HUES64 (cell line): ENCODE data around the gene USP21.

Experiments
- H3K27ac ChIP-seq: 2 replicates; pipeline ENCODE4 v1.7.0; 2013; ENCODE audit warnings: low read depth, low read length, inconsistent platforms
- H3K27me3 ChIP-seq: 2 replicates; pipeline ENCODE4 v1.6.1; 2013; ENCODE audit warnings: mild to moderate bottlenecking, low read length; ENCODE audit not compliant: insufficient read depth
- H3K36me3 ChIP-seq: 2 replicates; pipeline ENCODE4 v1.6.1; 2013; ENCODE audit warnings: mild to moderate bottlenecking, low read length; ENCODE audit not compliant: insufficient read depth
- H3K4me1 ChIP-seq: 2 replicates; pipeline ENCODE4 v1.6.1; 2013; ENCODE audit warnings: mild to moderate bottlenecking, low read length, moderate library complexity; ENCODE audit not compliant: insufficient read depth
- H3K4me3 ChIP-seq: 2 replicates; pipeline ENCODE4 v1.5.1; 2013; ENCODE audit warnings: mild to moderate bottlenecking, low read length, moderate library complexity
- H3K9ac ChIP-seq: 2 replicates; pipeline ENCODE4 v1.6.1; 2013; ENCODE audit warnings: mild to moderate bottlenecking, low read depth, low read length
- H3K9me3 ChIP-seq: 2 replicates; pipeline ENCODE4 v1.6.1; 2013; ENCODE audit warnings: low read depth, low read length; ENCODE audit not compliant: insufficient read depth
- WGBS: fragments of 150-250, 120-280 bp; methylation state at CpG from one replicate; pipeline ENCODE4 v1.1.7; 2013; ENCODE audit warnings: missing lambda C conversion rate; 5-methylcytosine and 5-hydroxymethylcytosine counted together

USP21 gene

DNA sequence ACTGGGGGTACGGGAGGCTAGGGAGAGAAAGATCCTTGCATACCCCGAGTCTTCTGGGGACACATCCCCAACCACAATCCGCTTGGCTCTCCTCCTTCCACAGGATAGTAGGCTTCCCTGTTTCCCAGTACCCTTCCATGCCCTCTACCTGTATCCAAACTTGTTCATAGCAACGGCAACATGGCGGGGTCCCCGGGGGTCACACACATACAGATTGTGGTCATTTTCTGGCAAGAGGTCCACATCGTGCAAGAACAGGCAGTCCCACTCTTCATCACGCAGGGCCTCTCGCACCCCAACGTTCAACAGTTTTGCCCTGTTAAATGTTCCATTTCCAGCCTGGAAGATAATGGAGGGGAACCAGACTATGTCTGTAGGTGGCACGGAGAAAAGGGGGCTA, 14.4 kb downstream of the USP21 start:
- 94% methylated on average over 11 of the region's 11 CpGs for WGBS
- H3K9ac ChIP-seq = no peak overlapping the region
- H3K27me3 ChIP-seq = no peaks in the 10 kb centered on the region
- peaks cover 8% of the 10 kb centered on the region; the same call in 1 of the 2 replicates for H3K4me1 ChIP-seq
- H3K36me3 ChIP-seq = peaks cover 63% of the 10 kb centered on the region
- no peak overlapping the region for H3K27ac ChIP-seq
- H3K4me3 ChIP-seq = no peak overlapping the region
- no peaks in the 10 kb centered on the region for H3K9me3 ChIP-seq

DNA sequence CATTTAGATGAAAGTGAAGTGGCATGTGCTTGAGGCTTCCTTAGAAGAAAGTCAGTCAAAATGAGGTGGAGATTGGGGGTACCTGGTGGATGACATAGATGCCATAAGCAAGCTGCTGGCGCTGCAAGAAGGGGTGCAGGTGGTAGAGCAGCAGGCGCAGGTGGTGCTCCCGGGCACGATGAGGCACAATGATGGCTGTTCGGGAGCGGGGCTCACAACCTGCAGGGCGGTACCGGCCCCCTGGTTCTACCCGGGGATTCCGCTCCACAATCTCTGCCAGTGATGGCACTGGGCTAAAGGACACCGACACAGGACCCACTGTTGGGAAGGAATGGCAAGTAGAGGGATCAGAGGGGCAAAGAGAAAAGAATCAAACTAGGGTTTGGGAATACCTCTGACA, 15.6 kb downstream of the USP21 start:
- peaks cover 53% of the 10 kb centered on the region for H3K36me3 ChIP-seq
- no peaks in the 10 kb centered on the region for H3K27me3 ChIP-seq
- 96% methylated on average over 11 of the region's 11 CpGs for WGBS
- no peaks in the 10 kb centered on the region for H3K9me3 ChIP-seq
- peaks cover 8% of the 10 kb centered on the region; the same call in 1 of the 2 replicates for H3K4me1 ChIP-seq
- H3K4me3 ChIP-seq = no peak overlapping the region
- no peak overlapping the region for H3K9ac ChIP-seq
- H3K27ac ChIP-seq = no peak overlapping the region

- Histone ChIP-seq H3K9me3 (no peaks in the 10 kb centered on the region), H3K4me3 (peak overlapping the region; percentile 87; the same call in 1 of the 2 replicates), H3K27me3 (no peaks in the 10 kb centered on the region), H3K4me1 (peaks cover 8% of the 10 kb centered on the region; the same call in 1 of the 2 replicates), H3K27ac (no peak overlapping the region), H3K36me3 (peaks cover 45% of the 10 kb centered on the region), H3K9ac (no peak overlapping the region)
- WGBS = 91% methylated on average over 10 of the region's 10 CpGs
Measured at GRCh38 chr1:161175771-161176453, 16.6 kb downstream of the USP21 start.

DNA sequence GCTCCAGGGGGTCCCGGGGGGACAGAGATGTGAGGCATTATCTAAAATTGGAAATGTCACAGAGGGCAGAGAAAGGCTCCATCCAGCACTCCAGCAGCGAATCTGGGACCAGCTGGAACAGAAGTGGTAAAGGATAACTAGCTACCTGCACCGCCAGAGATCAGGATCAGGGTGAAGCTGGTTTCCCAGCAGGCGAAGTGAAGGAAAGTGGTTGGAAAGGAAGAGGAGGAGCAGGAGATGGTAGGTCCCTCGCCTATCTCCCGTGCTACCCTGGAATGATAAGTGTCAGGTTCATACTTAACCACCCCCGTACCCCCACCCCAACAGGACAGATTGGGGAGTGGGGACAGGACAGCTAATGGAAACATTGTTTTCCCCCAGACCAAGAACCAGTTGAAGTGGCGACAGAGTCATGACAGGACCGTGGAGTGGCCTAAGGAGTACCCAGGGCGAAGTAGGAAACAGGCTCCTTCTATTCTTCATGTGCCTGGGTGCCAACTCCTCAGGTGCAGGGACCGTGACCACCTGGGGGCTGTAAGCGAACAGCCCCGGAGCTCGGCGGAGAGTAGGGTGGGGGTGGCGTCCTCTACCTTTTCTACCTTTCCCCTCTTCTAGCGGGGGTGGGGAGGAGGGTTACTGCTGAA, 17.3 kb downstream of the USP21 start:
- Histone ChIP-seq H3K4me1 (peaks cover 8% of the 10 kb centered on the region; the same call in 1 of the 2 replicates), H3K9me3 (no peaks in the 10 kb centered on the region), H3K4me3 (peak overlapping the region; percentile 87), H3K36me3 (peaks cover 38% of the 10 kb centered on the region), H3K9ac (peak overlapping the region; percentile 86), H3K27ac (no peak overlapping the region; the same call in 1 of the 2 replicates), H3K27me3 (no peaks in the 10 kb centered on the region)
- WGBS = 35% methylated on average over 12 of the region's 17 CpGs

DNA sequence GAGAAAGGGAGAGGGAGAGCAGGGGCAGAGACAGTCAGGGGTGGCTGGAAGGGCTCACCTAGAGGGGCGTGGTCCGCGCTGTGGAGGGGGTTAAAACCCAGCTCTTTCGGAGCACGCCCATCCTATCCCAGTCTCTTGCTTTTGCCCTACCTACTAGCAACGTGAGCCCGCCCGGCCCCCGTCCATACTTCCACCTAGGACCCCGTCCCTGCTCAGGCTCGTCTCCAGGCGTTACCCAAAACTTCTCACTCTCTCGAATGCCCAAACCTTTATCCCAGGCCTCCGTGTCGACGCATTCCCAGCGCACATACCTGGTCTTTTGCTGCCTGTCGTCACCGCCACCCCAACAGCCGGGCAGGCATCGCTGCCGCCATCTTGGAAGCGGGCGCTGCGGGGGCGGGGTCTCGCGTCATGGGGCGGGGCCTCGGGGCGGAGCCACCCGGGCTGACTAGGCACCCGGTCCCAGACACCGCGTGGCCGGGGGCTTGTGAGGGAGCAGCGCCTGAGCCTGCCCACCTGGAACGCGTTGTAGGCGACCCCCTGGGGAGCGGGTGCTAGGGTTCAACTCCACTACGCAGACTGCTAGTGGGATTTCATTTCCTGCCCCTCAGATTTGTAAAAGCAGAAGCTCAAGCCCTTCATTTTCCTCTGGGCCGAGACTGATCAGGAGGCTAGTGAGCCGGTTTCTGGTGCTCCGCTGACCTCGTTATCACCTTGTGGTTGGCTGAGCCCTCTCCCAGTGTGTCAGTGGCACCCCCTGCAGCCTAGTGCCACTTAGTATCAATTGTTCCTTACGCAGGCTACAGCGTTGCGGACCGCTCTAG, 18.0 kb downstream of the USP21 start, which contains the start of gene B4GALT3:
Gene B4GALT3 (minus strand): TSS at position 396 of the 824 bp plus-strand sequence. CDS start 1,447 bp downstream, outside the sequence.
- under 1% methylated on average over 50 of the region's 50 CpGs for WGBS
- Histone ChIP-seq H3K9ac (peak within 1 kb of the TSS; percentile 86), H3K36me3 (peaks cover 31% of the 10 kb centered on the region), H3K27ac (peak within 1 kb of the TSS; percentile 85), H3K9me3 (no peaks in the 10 kb centered on the region), H3K4me3 (peak within 1 kb of the TSS; percentile 87), H3K27me3 (no peaks in the 10 kb centered on the region), H3K4me1 (peaks cover 8% of the 10 kb centered on the region; the same call in 1 of the 2 replicates)

DNA sequence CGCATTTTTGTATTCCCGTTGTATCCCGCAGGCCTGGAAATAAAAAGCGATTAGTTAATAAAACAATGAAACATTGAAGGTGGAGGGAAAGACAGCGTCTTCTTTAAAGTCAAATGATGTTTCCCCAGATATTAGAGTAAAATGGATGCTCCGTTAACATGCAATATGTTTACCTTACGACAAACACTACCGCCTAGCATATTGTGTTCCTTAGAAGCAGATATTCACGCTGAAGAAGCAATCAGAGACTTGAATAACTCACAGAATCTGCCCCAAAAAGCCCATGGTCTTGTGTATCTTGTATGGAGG, 18.6 kb downstream of the USP21 start:
- Histone ChIP-seq H3K27ac (peak overlapping the region; percentile 85; the same call in 1 of the 2 replicates), H3K27me3 (no peaks in the 10 kb centered on the region), H3K9me3 (no peaks in the 10 kb centered on the region), H3K36me3 (peaks cover 25% of the 10 kb centered on the region), H3K4me1 (peaks cover 8% of the 10 kb centered on the region; the same call in 1 of the 2 replicates), H3K9ac (peak overlapping the region; percentile 86), H3K4me3 (peak overlapping the region; percentile 87)
- WGBS = 50% methylated on average over 9 of the region's 9 CpGs

GRCh38 chr1:161179698-161180097, 20.4 kb downstream of the USP21 start:
- Histone ChIP-seq H3K4me3 (no peak overlapping the region), H3K36me3 (peaks cover 10% of the 10 kb centered on the region), H3K9ac (no peak overlapping the region), H3K4me1 (peaks cover 8% of the 10 kb centered on the region; the same call in 1 of the 2 replicates), H3K27me3 (no peaks in the 10 kb centered on the region), H3K27ac (no peak overlapping the region), H3K9me3 (no peaks in the 10 kb centered on the region)
- 92% methylated on average over 3 of the region's 3 CpGs for WGBS

DNA sequence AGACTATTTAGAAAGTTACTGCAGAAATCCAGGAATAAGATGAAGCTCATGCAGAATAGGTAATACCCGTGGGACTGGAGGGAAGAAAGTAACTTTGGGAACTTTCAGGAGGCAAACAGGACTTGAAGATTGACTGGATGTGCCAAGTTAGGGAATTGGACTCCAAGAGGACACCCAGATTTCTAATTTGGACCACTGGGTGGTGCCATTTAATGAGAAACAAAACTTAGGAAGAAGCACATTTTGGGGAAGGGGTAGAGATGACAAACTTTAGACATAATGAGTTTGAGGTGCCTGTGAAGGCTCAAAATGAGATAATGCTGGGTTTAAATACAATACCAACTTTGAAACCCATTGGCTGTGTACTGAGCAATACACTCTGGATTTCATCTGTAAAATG, 21.3 kb downstream of the USP21 start:
- Histone ChIP-seq H3K4me1 (peaks cover 11% of the 10 kb centered on the region; the same call in 1 of the 2 replicates), H3K9ac (no peak overlapping the region), H3K4me3 (no peak overlapping the region)

GRCh38 chr1:161182214-161182613, 22.9 kb downstream of the USP21 start:
- Histone ChIP-seq H3K9ac (no peak overlapping the region), H3K36me3 (no peaks in the 10 kb centered on the region), H3K27ac (no peak overlapping the region), H3K4me3 (no peak overlapping the region), H3K4me1 (peaks cover 11% of the 10 kb centered on the region; the same call in 1 of the 2 replicates), H3K9me3 (no peaks in the 10 kb centered on the region), H3K27me3 (no peaks in the 10 kb centered on the region)
- 88% methylated on average over 1 of the region's 1 CpG for WGBS

More for the DNA sequence above, 21.3 kb downstream of the USP21 start:
- H3K27ac ChIP-seq = no peak overlapping the region
- 0 out of 2 replicates have a peak, but pooled peaks cover under 1% of the 10 kb centered on the region for H3K36me3 ChIP-seq
- no peaks in the 10 kb centered on the region for H3K27me3 ChIP-seq
- 69% methylated on average over 1 of the region's 1 CpG for WGBS
- no peaks in the 10 kb centered on the region for H3K9me3 ChIP-seq

DNA sequence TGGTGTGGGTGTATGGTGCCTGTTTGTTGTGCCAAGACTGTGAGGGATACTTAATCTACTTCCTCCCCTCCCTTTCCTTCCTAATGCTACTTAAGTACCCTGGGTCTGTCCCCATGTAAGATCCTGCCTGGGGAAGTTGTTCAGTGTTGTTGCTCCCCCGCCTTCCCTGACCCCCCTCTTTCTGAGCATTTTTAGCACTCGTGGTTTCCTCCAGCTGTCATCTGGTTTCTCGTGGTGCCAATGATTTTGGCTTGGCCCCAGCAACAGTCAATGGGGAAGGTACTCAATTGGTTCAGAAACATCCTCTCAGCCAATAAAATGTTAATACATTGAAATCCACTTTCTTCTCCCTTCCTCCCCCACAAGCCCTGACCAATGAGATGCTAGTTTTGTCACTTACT, 26.0 kb downstream of the USP21 start:
- H3K4me1 ChIP-seq = 0 out of 2 replicates have a peak, but pooled peaks cover 3% of the 10 kb centered on the region
- no peak overlapping the region for H3K9ac ChIP-seq
- no peak overlapping the region for H3K27ac ChIP-seq
- H3K27me3 ChIP-seq = no peaks in the 10 kb centered on the region
- no peaks in the 10 kb centered on the region for H3K9me3 ChIP-seq
- no peak overlapping the region for H3K4me3 ChIP-seq
- no peaks in the 10 kb centered on the region for H3K36me3 ChIP-seq
- WGBS = 55% methylated on average over 3 of the region's 3 CpGs
